Fibroblast of lung (primary cell): Measurements from ENCODE around the gene FAM13A. TPM values are rescaled to one million over a fixed set of nuclear protein-coding genes. Genes with fewer than 3 reads are reported as not detected.

Experiments used
- DNase-seq, 2 donors: peaks; one replicate each; pipeline versions ENCODE4 v3.0.0 to v3.0.0-alpha.2; 2010; ENCODE audit warnings: low read depth in 2 of 2
- H2AFZ ChIP-seq: 2 replicates; pipeline ENCODE4 v1.5.1; 2012; ENCODE audit warnings: low read length, control low read depth, inconsistent platforms
- H3K27ac ChIP-seq: 2 replicates; pipeline ENCODE4 v1.5.1; 2011; ENCODE audit warnings: low read length, control low read depth; ENCODE audit not compliant: insufficient read depth
- H3K27me3 ChIP-seq: 2 replicates; pipeline ENCODE4 v1.5.1; 2011; ENCODE audit warnings: mild to moderate bottlenecking, low read length; ENCODE audit not compliant: control insufficient read depth, insufficient read depth
- H3K36me3 ChIP-seq: 2 replicates; pipeline ENCODE4 v1.5.1; 2011; ENCODE audit warnings: low read length; ENCODE audit not compliant: control insufficient read depth, insufficient read depth
- H3K4me1 ChIP-seq: 2 replicates; pipeline ENCODE4 v1.5.1; 2011; ENCODE audit warnings: low read length; ENCODE audit not compliant: control insufficient read depth, insufficient read depth; ENCODE audit errors: extremely low read depth
- H3K4me2 ChIP-seq: 2 replicates; pipeline ENCODE4 v1.5.1; 2011; ENCODE audit warnings: low read length, control low read depth; ENCODE audit not compliant: insufficient read depth; ENCODE audit errors: extremely low read depth
- H3K4me3 ChIP-seq, 4 experiments: fragments of 200-600 bp in 1 of 4; sonication (generic) in 1 of 4; replicated peaks in 1 of 4; 2 replicates each; pipeline ENCODE4 v1.5.1; 2011 to 2016; ENCODE audit warnings: low read length in 4 of 4, low read depth in 3 of 4, mild to moderate bottlenecking in 3 of 4, control low read depth in 2 of 4, inconsistent platforms in 1 of 4, mixed read lengths in 1 of 4; ENCODE audit not compliant: insufficient read depth in 1 of 4; ENCODE audit errors: control extremely low read depth in 1 of 4
- H3K79me2 ChIP-seq: 2 replicates; pipeline ENCODE4 v1.5.1; 2012; ENCODE audit warnings: mild to moderate bottlenecking, low read length, inconsistent platforms; ENCODE audit not compliant: control insufficient read depth, insufficient read depth
- H3K9ac ChIP-seq: 2 replicates; pipeline ENCODE4 v1.5.1; 2011; ENCODE audit warnings: mild to moderate bottlenecking, low read length, control low read depth; ENCODE audit not compliant: insufficient read depth
- H3K9me3 ChIP-seq: 2 replicates; pipeline ENCODE4 v1.5.1; 2012; ENCODE audit warnings: low read depth, low read length; ENCODE audit not compliant: control insufficient read depth, insufficient read depth
- H4K20me1 ChIP-seq: 2 replicates; pipeline ENCODE4 v1.5.1; 2011; ENCODE audit warnings: low read length; ENCODE audit not compliant: control insufficient read depth, insufficient read depth; ENCODE audit errors: extremely low read depth
- EZH2 ChIP-seq: IDR thresholded peaks from 2 replicates; pipeline ENCODE4 v1.5.1; 2012; ENCODE audit warnings: low read length, control low read depth, mild to moderate bottlenecking; ENCODE audit errors: missing control alignments
- polyA plus RNA-seq, 2 donors: library from polyadenylated mRNA; depleted of rRNA in 1 of 2; stranded (reverse) in 1 of 2; unstranded in 1 of 2; fragments of >200 nt; gene quantifications; 2 replicates each; pipeline ENCODE4 v1.2.1, GENCODE V29; 2011 to 2012; ENCODE audit warnings: missing spikeins in 1 of 2
- total RNA-seq: library from RNA; depleted of rRNA; stranded (reverse); fragments of >200 nt; gene quantifications from 2 replicates; pipeline ENCODE4 v1.2.1, GENCODE V29; 2014
- TF ChIP-seq, protein P1 (sequence below), 2 donors: IDR thresholded peaks in 1 of 2; conservative IDR thresholded peaks in 1 of 2; 1 replicate in 1 of 2; 2 replicates in 1 of 2; pipeline ENCODE4 v1.5.1; 2011 to 2012; ENCODE audit warnings: low read length in 2 of 2, control low read depth in 1 of 2, inconsistent platforms in 1 of 2, low read depth in 1 of 2, mild to moderate bottlenecking in 1 of 2

FAM13A gene
- total and polyA plus RNA-seq, 2 donors (not counting 1 experiment from before 2014, with no cell fraction given): 14.3 to 23.9 TPM

DNA sequence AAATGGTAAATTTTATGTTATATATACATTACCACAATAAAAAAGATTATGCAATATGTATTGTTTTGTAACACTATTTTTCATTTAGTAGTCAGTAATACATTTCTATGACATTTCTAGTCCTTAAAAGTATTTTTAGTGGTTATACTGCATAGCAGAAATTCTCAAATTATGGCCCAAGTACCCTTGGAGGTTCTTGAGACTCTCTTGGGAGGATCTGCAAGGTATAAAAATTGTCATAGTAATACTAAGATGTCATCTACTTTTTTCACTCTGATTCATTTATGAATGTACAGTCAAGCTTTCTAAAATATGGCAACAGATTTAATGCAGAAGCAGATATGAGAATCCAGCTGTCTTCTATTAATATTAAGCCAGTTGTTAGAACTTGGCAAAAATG is 220.8 kb downstream of the FAM13A start:
- Histone ChIP-seq H2AFZ (no peak overlapping the region), H3K4me3 (no peak overlapping the region), H3K79me2 (no peaks in the 10 kb centered on the region), H3K4me2 (no peak overlapping the region), H3K9ac (no peak overlapping the region), H3K27ac (no peak overlapping the region), H3K27me3 (no peaks in the 10 kb centered on the region), H3K4me1 (no peaks in the 10 kb centered on the region), H3K36me3 (no peaks in the 10 kb centered on the region), H3K9me3 (no peaks in the 10 kb centered on the region), H4K20me1 (no peaks in the 10 kb centered on the region)
- DNase-seq: no peak
- no peak for TF ChIP-seq EZH2
- TF ChIP-seq, protein P1, sequence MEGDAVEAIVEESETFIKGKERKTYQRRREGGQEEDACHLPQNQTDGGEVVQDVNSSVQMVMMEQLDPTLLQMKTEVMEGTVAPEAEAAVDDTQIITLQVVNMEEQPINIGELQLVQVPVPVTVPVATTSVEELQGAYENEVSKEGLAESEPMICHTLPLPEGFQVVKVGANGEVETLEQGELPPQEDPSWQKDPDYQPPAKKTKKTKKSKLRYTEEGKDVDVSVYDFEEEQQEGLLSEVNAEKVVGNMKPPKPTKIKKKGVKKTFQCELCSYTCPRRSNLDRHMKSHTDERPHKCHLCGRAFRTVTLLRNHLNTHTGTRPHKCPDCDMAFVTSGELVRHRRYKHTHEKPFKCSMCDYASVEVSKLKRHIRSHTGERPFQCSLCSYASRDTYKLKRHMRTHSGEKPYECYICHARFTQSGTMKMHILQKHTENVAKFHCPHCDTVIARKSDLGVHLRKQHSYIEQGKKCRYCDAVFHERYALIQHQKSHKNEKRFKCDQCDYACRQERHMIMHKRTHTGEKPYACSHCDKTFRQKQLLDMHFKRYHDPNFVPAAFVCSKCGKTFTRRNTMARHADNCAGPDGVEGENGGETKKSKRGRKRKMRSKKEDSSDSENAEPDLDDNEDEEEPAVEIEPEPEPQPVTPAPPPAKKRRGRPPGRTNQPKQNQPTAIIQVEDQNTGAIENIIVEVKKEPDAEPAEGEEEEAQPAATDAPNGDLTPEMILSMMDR (conservative IDR thresholded peaks at IDR 0.05 in 1 of 2, IDR thresholded peaks at IDR 0.05 in 1 of 2; ENCODE audit: low read depth in 1 of 2, low read length in 2 of 2): no peak

DNA sequence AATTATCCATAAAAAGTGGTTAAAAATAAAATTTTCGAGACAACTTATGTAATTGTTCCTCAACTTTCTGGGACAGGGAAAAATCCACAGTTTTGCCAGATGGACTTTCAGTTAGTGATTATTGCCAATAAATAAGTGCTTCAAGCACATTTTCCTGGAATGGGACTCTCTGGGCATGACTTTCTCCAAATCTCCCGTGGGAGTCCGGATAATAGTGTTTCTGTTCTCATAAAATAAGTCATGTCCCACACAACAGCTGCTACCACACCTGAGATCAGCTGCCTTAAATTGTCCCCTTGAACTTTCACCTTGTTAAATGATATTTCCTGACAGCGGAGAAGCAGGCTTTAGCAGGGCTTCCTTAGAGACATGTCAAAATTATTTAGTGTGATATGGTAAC is 226.0 kb downstream of the FAM13A start:
- H3K27me3 ChIP-seq: no peaks in the 10 kb centered on the region
- TF ChIP-seq, protein P1 (conservative IDR thresholded peaks at IDR 0.05 in 1 of 2, IDR thresholded peaks at IDR 0.05 in 1 of 2; ENCODE audit: low read depth in 1 of 2, low read length in 2 of 2): no peak
- H3K4me2 ChIP-seq: no peak overlapping the region
- no peak overlapping the region for H3K9ac ChIP-seq
- H3K9me3 ChIP-seq: no peaks in the 10 kb centered on the region
- H3K36me3 ChIP-seq: peaks cover 1% of the 10 kb centered on the region
- H3K27ac ChIP-seq: no peak overlapping the region
- no peak overlapping the region for H2AFZ ChIP-seq
- no peak for DNase-seq
- H3K79me2 ChIP-seq: no peaks in the 10 kb centered on the region
- no peaks in the 10 kb centered on the region for H4K20me1 ChIP-seq
- no peaks in the 10 kb centered on the region for H3K4me1 ChIP-seq
- H3K4me3 ChIP-seq: no peak overlapping the region

DNA sequence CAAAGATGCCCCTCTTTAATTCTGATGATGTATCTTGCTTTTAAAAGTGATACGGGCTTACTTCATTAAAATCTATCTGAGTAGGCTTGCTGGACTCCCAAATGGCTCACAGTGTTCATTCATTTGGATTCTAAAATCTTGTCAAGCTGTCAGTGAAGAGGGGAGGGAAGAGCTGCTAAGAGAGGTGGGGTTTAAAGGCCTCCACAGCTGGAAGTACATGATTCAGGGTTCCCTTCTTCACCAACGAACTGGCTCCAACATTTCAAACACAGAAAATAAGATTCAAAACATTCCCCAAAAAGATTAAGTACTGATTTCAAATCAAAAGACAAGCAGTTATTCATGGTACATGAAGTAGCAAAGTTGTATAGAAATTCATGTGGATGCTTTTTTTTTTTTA is 226.4 kb downstream of the FAM13A start:
- H3K79me2 ChIP-seq: no peaks in the 10 kb centered on the region

More for the DNA sequence above, 226.4 kb downstream of the FAM13A start:
- Histone ChIP-seq H3K27ac (no peak overlapping the region), H3K9me3 (no peaks in the 10 kb centered on the region), H3K36me3 (peaks cover 1% of the 10 kb centered on the region), H2AFZ (no peak overlapping the region), H4K20me1 (no peaks in the 10 kb centered on the region), H3K9ac (no peak overlapping the region), H3K4me3 (no peak overlapping the region), H3K27me3 (no peaks in the 10 kb centered on the region), H3K4me1 (no peaks in the 10 kb centered on the region), H3K4me2 (no peak overlapping the region)
- no peak for DNase-seq
- TF ChIP-seq EZH2: no peak
- TF ChIP-seq, protein P1 (conservative IDR thresholded peaks at IDR 0.05 in 1 of 2, IDR thresholded peaks at IDR 0.05 in 1 of 2; ENCODE audit: low read depth in 1 of 2, low read length in 2 of 2): no peak
